ENCODE data around the gene KLHL13.

DNA sequence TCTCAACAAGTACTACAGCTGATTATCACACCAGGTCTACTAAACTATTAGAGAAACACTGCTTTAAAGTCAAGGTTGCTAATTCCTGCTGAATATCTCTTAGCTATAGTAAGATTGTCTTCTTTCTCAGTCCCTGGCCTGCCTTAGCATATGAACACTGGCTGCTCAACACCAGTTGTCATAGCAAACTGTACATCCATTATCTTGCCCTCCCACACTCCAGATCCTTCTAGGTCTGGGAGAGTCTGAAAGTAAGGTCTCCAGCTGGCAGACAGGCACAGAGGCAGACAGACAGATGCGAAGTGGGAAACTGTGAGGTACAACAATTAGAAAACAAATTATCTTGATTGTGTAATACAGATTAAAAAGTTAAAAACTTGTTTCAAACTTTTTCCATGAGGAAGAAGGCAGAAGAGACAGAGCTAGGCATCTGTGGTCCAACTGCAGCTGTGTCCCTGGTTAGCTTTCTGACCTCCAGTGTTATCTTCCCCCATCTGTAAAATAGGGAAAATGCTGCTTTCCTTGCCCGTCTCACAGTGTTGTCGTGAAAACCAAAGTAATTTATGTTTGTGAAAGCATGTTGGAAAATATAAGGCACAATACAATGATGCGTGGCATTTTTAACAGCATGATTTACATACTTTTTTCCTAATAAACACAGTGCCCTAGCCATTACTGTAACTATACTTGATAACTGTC is 133.8 kb downstream of the KLHL13 start:
- TF ChIP-seq, protein P1, sequence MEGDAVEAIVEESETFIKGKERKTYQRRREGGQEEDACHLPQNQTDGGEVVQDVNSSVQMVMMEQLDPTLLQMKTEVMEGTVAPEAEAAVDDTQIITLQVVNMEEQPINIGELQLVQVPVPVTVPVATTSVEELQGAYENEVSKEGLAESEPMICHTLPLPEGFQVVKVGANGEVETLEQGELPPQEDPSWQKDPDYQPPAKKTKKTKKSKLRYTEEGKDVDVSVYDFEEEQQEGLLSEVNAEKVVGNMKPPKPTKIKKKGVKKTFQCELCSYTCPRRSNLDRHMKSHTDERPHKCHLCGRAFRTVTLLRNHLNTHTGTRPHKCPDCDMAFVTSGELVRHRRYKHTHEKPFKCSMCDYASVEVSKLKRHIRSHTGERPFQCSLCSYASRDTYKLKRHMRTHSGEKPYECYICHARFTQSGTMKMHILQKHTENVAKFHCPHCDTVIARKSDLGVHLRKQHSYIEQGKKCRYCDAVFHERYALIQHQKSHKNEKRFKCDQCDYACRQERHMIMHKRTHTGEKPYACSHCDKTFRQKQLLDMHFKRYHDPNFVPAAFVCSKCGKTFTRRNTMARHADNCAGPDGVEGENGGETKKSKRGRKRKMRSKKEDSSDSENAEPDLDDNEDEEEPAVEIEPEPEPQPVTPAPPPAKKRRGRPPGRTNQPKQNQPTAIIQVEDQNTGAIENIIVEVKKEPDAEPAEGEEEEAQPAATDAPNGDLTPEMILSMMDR (IDR thresholded peaks at IDR 0.05): no peak
- no peak for TF ChIP-seq POLR2A (IDR thresholded peaks at IDR 0.05)

Measured in prostate gland (tissue), 2 donors.